ENCODE data around the gene ATXN7. TPM values are rescaled to one million over a fixed set of nuclear protein-coding genes. Genes with fewer than 3 reads are reported as not detected.

The ATXN7 gene
- total and polyA plus RNA-seq, 4 donors = 4.8 to 46.6 (median 18.0) TPM

- Histone ChIP-seq H3K4me1 (ENCODE audit: control insufficient read depth in 5 of 5, insufficient read depth in 5 of 5, low read length in 5 of 5) (peaks cover 0 to 18% (median 5%) of the 10 kb centered on the region in 5 donors), H3K9me3 (ENCODE audit: control insufficient read depth in 4 of 4, insufficient read depth in 3 of 4, low read length in 3 of 4) (no peaks in the 10 kb centered on the region), H3K9ac (ENCODE audit: insufficient read depth in 1 of 2, low read length in 2 of 2) (no peak overlapping the region), H3K27me3 (ENCODE audit: control insufficient read depth in 3 of 3, insufficient read depth in 3 of 3, low read length in 2 of 3) (no peaks in the 10 kb centered on the region), H3K4me3 (no peak overlapping the region), H3K36me3 (ENCODE audit: control insufficient read depth in 4 of 4, insufficient read depth in 4 of 4, low read length in 4 of 4) (no peaks in the 10 kb centered on the region), H3K27ac (ENCODE audit: low read depth in 1 of 2, low read length in 1 of 2) (no peak overlapping the region)
- no peak for DNase-seq
- ATAC-seq (ENCODE audit: insufficient read depth, low FRiP score) = no peak
- TF ChIP-seq, protein P1, sequence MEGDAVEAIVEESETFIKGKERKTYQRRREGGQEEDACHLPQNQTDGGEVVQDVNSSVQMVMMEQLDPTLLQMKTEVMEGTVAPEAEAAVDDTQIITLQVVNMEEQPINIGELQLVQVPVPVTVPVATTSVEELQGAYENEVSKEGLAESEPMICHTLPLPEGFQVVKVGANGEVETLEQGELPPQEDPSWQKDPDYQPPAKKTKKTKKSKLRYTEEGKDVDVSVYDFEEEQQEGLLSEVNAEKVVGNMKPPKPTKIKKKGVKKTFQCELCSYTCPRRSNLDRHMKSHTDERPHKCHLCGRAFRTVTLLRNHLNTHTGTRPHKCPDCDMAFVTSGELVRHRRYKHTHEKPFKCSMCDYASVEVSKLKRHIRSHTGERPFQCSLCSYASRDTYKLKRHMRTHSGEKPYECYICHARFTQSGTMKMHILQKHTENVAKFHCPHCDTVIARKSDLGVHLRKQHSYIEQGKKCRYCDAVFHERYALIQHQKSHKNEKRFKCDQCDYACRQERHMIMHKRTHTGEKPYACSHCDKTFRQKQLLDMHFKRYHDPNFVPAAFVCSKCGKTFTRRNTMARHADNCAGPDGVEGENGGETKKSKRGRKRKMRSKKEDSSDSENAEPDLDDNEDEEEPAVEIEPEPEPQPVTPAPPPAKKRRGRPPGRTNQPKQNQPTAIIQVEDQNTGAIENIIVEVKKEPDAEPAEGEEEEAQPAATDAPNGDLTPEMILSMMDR (IDR thresholded peaks at IDR 0.05; ENCODE audit: control extremely low read depth, extremely low read depth) = no peak
- 41 to 65% methylated on average over 3 of the region's 3 CpGs for WGBS, 2 donors
Observed at GRCh38 chr3:63874769-63875168, 11.1 kb downstream of the ATXN7 start.

- Histone ChIP-seq H3K27ac (ENCODE audit: low read depth in 1 of 2, low read length in 1 of 2) (no peak overlapping the region), H3K9me3 (ENCODE audit: control insufficient read depth in 4 of 4, insufficient read depth in 3 of 4, low read length in 3 of 4) (no peaks in the 10 kb centered on the region), H3K4me1 (ENCODE audit: control insufficient read depth in 5 of 5, insufficient read depth in 5 of 5, low read length in 5 of 5) (peaks cover 0 to 18% (median 5%) of the 10 kb centered on the region in 5 donors), H3K36me3 (ENCODE audit: control insufficient read depth in 4 of 4, insufficient read depth in 4 of 4, low read length in 4 of 4) (no peaks in the 10 kb centered on the region), H3K9ac (ENCODE audit: insufficient read depth in 1 of 2, low read length in 2 of 2) (no peak overlapping the region), H3K27me3 (ENCODE audit: control insufficient read depth in 3 of 3, insufficient read depth in 3 of 3, low read length in 2 of 3) (no peaks in the 10 kb centered on the region), H3K4me3 (no peak overlapping the region)
- ATAC-seq (ENCODE audit: insufficient read depth, low FRiP score) = no peak
- TF ChIP-seq, protein P1 (IDR thresholded peaks at IDR 0.05; ENCODE audit: control extremely low read depth, extremely low read depth) = no peak
- 80 to 86% methylated on average over 2 of the region's 2 CpGs for WGBS, 2 donors
- DNase-seq = no peak
Observed at GRCh38 chr3:63875510-63875909, 11.8 kb downstream of the ATXN7 start.

DNA sequence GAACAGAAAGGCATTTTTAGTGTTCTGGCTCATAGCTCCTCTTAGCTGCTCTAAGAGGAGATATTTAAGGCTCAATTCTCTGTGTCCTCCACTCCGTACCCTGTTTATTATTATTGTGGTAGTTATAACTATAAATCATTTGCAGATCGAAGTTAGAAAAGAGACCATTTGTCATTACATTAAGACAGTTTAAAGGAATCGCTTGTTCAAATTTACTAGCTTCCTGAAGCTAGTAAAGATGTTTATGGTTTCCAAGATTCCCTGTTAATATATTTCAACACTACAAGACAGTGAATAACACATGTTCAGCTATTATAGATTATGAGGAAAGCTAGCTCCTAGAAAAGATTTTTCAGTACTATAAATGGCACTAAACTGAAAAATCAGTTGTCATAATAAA, 12.6 kb downstream of the ATXN7 start:
- H3K9ac ChIP-seq (ENCODE audit: insufficient read depth in 1 of 2, low read length in 2 of 2) = no peak overlapping the region
- no peak for DNase-seq
- H3K27me3 ChIP-seq (ENCODE audit: control insufficient read depth in 3 of 3, insufficient read depth in 3 of 3, low read length in 2 of 3) = no peaks in the 10 kb centered on the region
- WGBS, 2 donors = 71 to 72% methylated on average over 3 of the region's 3 CpGs
- H3K4me3 ChIP-seq = no peak overlapping the region
- H3K4me1 ChIP-seq (ENCODE audit: control insufficient read depth in 5 of 5, insufficient read depth in 5 of 5, low read length in 5 of 5) = peaks cover 0 to 18% (median 5%) of the 10 kb centered on the region in 5 donors
- no peaks in the 10 kb centered on the region for H3K36me3 ChIP-seq (ENCODE audit: control insufficient read depth in 4 of 4, insufficient read depth in 4 of 4, low read length in 4 of 4)
- no peak for ATAC-seq (ENCODE audit: insufficient read depth, low FRiP score)
- H3K9me3 ChIP-seq (ENCODE audit: control insufficient read depth in 4 of 4, insufficient read depth in 3 of 4, low read length in 3 of 4) = no peaks in the 10 kb centered on the region
- no peak overlapping the region for H3K27ac ChIP-seq (ENCODE audit: low read depth in 1 of 2, low read length in 1 of 2)
- TF ChIP-seq, protein P1 (IDR thresholded peaks at IDR 0.05; ENCODE audit: control extremely low read depth, extremely low read depth) = no peak

GRCh38 chr3:63877737-63878393, 14.2 kb downstream of the ATXN7 start:
- no peak for ATAC-seq (ENCODE audit: insufficient read depth, low FRiP score)
- DNase-seq = no peak
- Histone ChIP-seq H3K4me3 (no peak overlapping the region), H3K9ac (ENCODE audit: insufficient read depth in 1 of 2, low read length in 2 of 2) (no peak overlapping the region), H3K9me3 (ENCODE audit: control insufficient read depth in 4 of 4, insufficient read depth in 3 of 4, low read length in 3 of 4) (no peaks in the 10 kb centered on the region), H3K27me3 (ENCODE audit: control insufficient read depth in 3 of 3, insufficient read depth in 3 of 3, low read length in 2 of 3) (no peaks in the 10 kb centered on the region), H3K4me1 (ENCODE audit: control insufficient read depth in 5 of 5, insufficient read depth in 5 of 5, low read length in 5 of 5) (peaks cover 0 to 18% (median 5%) of the 10 kb centered on the region in 5 donors), H3K36me3 (ENCODE audit: control insufficient read depth in 4 of 4, insufficient read depth in 4 of 4, low read length in 4 of 4) (no peaks in the 10 kb centered on the region), H3K27ac (ENCODE audit: low read depth in 1 of 2, low read length in 1 of 2) (no peak overlapping the region)
- TF ChIP-seq, protein P1 (IDR thresholded peaks at IDR 0.05; ENCODE audit: control extremely low read depth, extremely low read depth) = no peak
- 76 to 86% methylated on average over 3 of the region's 3 CpGs for WGBS, 2 donors
